Neural progenitor cell (in vitro differentiated cells): ENCODE results near the gene VWF.

Source experiments
- EZH2 ChIP-seq: fragments of 200-600 bp; sonication (generic); IDR thresholded peaks from 2 replicates; pipeline ENCODE4 v1.6.1; 2017; ENCODE audit warnings: antibody characterized with exemption, mild to moderate bottlenecking, moderate library complexity
- EZH2phosphoT487 ChIP-seq: fragments of 200-600 bp; sonication (generic); IDR thresholded peaks from 2 replicates; pipeline ENCODE4 v1.6.1; 2017; ENCODE audit warnings: antibody characterized with exemption
- TF ChIP-seq, protein P1 (sequence below): fragments of 200-600 bp; sonication (generic); IDR thresholded peaks from 2 replicates; pipeline ENCODE4 v1.5.1; 2017; ENCODE audit warnings: antibody characterized with exemption, mild to moderate bottlenecking

DNA sequence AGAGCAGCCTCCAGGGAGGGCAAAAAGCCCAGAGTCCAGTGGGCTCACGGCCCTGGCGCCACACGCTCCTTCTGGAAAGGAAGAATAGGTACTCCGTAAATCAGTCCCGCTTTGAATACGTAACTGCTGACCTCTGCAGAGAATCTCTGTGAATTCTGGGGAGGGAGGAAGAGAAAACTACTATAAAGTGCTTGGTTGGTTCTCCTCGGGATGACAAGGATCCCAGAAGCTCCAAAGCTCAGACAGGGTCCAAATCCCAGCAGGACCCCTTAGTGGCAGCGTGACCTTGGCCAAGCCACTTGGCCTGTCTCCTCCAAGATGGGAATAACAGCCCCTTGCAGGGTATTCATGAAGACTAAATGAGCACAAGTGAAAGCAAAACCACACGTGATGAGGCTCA lies 211.1 kb downstream of the VWF start:
- TF ChIP-seq, protein P1, sequence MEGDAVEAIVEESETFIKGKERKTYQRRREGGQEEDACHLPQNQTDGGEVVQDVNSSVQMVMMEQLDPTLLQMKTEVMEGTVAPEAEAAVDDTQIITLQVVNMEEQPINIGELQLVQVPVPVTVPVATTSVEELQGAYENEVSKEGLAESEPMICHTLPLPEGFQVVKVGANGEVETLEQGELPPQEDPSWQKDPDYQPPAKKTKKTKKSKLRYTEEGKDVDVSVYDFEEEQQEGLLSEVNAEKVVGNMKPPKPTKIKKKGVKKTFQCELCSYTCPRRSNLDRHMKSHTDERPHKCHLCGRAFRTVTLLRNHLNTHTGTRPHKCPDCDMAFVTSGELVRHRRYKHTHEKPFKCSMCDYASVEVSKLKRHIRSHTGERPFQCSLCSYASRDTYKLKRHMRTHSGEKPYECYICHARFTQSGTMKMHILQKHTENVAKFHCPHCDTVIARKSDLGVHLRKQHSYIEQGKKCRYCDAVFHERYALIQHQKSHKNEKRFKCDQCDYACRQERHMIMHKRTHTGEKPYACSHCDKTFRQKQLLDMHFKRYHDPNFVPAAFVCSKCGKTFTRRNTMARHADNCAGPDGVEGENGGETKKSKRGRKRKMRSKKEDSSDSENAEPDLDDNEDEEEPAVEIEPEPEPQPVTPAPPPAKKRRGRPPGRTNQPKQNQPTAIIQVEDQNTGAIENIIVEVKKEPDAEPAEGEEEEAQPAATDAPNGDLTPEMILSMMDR: no peak
- TF ChIP-seq EZH2 (no peak), EZH2phosphoT487 (no peak)
